PC-9 (cell line): ENCODE data around the gene NLGN1.

Source experiments
- CTCF ChIP-seq: fragments of 200-600 bp; sonication (generic); conservative IDR thresholded peaks from 2 replicates; pipeline ENCODE4 v1.6.1; 2017; ENCODE audit warnings: mixed run types, antibody characterized with exemption, mild to moderate bottlenecking, moderate library complexity
- EZH2 ChIP-seq: fragments of 200-600 bp; sonication (generic); IDR thresholded peaks from 2 replicates; pipeline ENCODE4 v1.8.0; 2017; ENCODE audit warnings: antibody characterized with exemption, low read depth

- TF ChIP-seq EZH2 (no peak), CTCF (no peak)
These were observed 750.3 kb downstream of the NLGN1 start for GRCh38 chr3:174147798-174148197.
